Endodermal cell (in vitro differentiated cells): ENCODE results near the gene MAST1. TPM values are rescaled to one million over a fixed set of nuclear protein-coding genes. Genes with fewer than 3 reads are reported as not detected.
"Not testable (repeated sequence)": the region's sequence is repeated elsewhere in the genome, so short reads cannot be mapped to it uniquely, and the experiment has no call there.

Experiments used
- DNase-seq: peaks from one replicate; pipeline ENCODE4 v3.0.0-alpha.2; 2017
- H3K27ac ChIP-seq: 2 replicates; pipeline ENCODE4 v1.5.1; 2013; ENCODE audit warnings: mild to moderate bottlenecking, low read depth, low read length, moderate library complexity
- H3K27me3 ChIP-seq: 2 replicates; pipeline ENCODE4 v1.6.1; 2013; ENCODE audit warnings: mild to moderate bottlenecking, low read length, moderate library complexity; ENCODE audit not compliant: insufficient read depth, control insufficient read depth, poor library complexity, severe bottlenecking
- H3K36me3 ChIP-seq: 2 replicates; pipeline ENCODE4 v1.7.0; 2013; ENCODE audit warnings: mild to moderate bottlenecking, low read length, moderate library complexity; ENCODE audit not compliant: control insufficient read depth, insufficient read depth
- H3K4me1 ChIP-seq: one replicate; pipeline ENCODE4 v1.7.0; 2013; ENCODE audit warnings: low read length; ENCODE audit not compliant: control insufficient read depth, insufficient read depth
- H3K4me3 ChIP-seq: 2 replicates; pipeline ENCODE4 v1.5.1; 2013; ENCODE audit warnings: mild to moderate bottlenecking, low read length, moderate library complexity
- H3K9ac ChIP-seq: 2 replicates; pipeline ENCODE4 v1.6.1; 2013; ENCODE audit warnings: mild to moderate bottlenecking, low read length, moderate library complexity; ENCODE audit not compliant: poor library complexity, severe bottlenecking; ENCODE audit errors: extremely low read depth
- H3K9me3 ChIP-seq: 2 replicates; pipeline ENCODE4 v1.6.1; 2013; ENCODE audit warnings: mild to moderate bottlenecking, low read length, moderate library complexity; ENCODE audit not compliant: control insufficient read depth
- H3K27ac Mint-ChIP-seq: 2 replicates; pipeline ENCODE4 v1.8.0; 2020; ENCODE audit warnings: mixed read lengths
- H3K27me3 Mint-ChIP-seq: 2 replicates; pipeline ENCODE4 v1.8.0; 2021; ENCODE audit warnings: mild to moderate bottlenecking, mixed read lengths; ENCODE audit not compliant: insufficient read depth
- H3K36me3 Mint-ChIP-seq: 2 replicates; pipeline ENCODE4 v1.8.0; 2020; ENCODE audit warnings: low read depth, mixed read lengths
- H3K4me1 Mint-ChIP-seq: 2 replicates; pipeline ENCODE4 v1.8.0; 2020; ENCODE audit warnings: mixed read lengths
- H3K4me3 Mint-ChIP-seq: 2 replicates; pipeline ENCODE4 v1.8.0; 2020; ENCODE audit warnings: mild to moderate bottlenecking, moderate library complexity, mixed read lengths
- H3K9me3 Mint-ChIP-seq: 2 replicates; pipeline ENCODE4 v1.8.0; 2020; ENCODE audit warnings: mild to moderate bottlenecking, mixed read lengths
- WGBS, 2 experiments: methylation state at CpG; one replicate each; pipeline versions ENCODE4 v1.1.5 to v1.1.7; 2013; ENCODE audit warnings: missing lambda C conversion rate in 2 of 2, mixed read lengths in 1 of 2; ENCODE audit not compliant: insufficient coverage in 1 of 2, insufficient read length in 1 of 2; 5-methylcytosine and 5-hydroxymethylcytosine counted together
- total RNA-seq, 2 donors: library from RNA; stranded (reverse); fragmentation: NEBNext Ultra II Directional in 1 of 2; extraction: Animal tissue kit (Norgen Biotek cat#: 25700) in 1 of 2; gene quantifications; 2 replicates in 1 of 2; 3 replicates in 1 of 2; pipeline ENCODE4 v1.2.1, GENCODE V29; 2021
- TF ChIP-seq, protein P1 (sequence below): fragments of 200-600 bp; sonication (generic); conservative IDR thresholded peaks from 2 replicates; pipeline ENCODE4 v1.5.0; 2021; ENCODE audit warnings: antibody characterized with exemption, mild to moderate bottlenecking

Gene MAST1
- total RNA-seq, 2 donors from 2014 or later: 6.9 to 18.5 TPM

DNA sequence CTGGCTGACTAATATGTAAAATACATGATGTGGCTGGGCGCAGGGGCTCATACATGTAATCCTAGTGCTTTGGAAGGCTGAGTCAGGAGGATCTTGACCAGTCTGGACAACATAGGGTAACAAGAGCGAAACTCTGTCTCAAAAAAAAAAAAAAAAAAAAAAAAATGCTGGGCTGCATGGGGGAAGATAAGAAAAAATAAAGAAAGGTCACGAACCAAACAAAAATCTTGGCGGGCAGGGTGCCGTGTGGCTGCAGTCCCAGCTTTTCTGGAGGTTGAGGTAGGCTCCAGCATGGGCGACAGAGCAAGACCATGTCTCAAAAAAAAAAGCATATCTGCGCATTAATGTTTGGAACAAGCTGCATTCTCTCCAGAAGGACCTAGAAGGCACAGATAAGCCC, 23.2 kb upstream of the MAST1 start:
- no peaks in the 10 kb centered on the region for H3K27me3 Mint-ChIP-seq
- no peaks in the 10 kb centered on the region for H3K27me3 ChIP-seq
- TF ChIP-seq, protein P1, sequence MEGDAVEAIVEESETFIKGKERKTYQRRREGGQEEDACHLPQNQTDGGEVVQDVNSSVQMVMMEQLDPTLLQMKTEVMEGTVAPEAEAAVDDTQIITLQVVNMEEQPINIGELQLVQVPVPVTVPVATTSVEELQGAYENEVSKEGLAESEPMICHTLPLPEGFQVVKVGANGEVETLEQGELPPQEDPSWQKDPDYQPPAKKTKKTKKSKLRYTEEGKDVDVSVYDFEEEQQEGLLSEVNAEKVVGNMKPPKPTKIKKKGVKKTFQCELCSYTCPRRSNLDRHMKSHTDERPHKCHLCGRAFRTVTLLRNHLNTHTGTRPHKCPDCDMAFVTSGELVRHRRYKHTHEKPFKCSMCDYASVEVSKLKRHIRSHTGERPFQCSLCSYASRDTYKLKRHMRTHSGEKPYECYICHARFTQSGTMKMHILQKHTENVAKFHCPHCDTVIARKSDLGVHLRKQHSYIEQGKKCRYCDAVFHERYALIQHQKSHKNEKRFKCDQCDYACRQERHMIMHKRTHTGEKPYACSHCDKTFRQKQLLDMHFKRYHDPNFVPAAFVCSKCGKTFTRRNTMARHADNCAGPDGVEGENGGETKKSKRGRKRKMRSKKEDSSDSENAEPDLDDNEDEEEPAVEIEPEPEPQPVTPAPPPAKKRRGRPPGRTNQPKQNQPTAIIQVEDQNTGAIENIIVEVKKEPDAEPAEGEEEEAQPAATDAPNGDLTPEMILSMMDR: no peak
- no peaks in the 10 kb centered on the region for H3K9me3 ChIP-seq
- no peak overlapping the region for H3K9ac ChIP-seq
- H3K4me1 Mint-ChIP-seq: no peaks in the 10 kb centered on the region
- H3K27ac Mint-ChIP-seq: peak overlapping the region; percentile 68
- no peaks in the 10 kb centered on the region for H3K9me3 Mint-ChIP-seq
- H3K27ac ChIP-seq: no peak overlapping the region
- peaks cover 19% of the 10 kb centered on the region for H3K36me3 ChIP-seq
- WGBS, 2 experiments: 99 to 100% methylated on average over 5 to 7 of the region's 7 CpGs
- peaks cover 31% of the 10 kb centered on the region for H3K36me3 Mint-ChIP-seq
- no peak for DNase-seq
- H3K4me1 ChIP-seq: no peaks in the 10 kb centered on the region
- H3K4me3 Mint-ChIP-seq: no peak overlapping the region
- no peak overlapping the region for H3K4me3 ChIP-seq

DNA sequence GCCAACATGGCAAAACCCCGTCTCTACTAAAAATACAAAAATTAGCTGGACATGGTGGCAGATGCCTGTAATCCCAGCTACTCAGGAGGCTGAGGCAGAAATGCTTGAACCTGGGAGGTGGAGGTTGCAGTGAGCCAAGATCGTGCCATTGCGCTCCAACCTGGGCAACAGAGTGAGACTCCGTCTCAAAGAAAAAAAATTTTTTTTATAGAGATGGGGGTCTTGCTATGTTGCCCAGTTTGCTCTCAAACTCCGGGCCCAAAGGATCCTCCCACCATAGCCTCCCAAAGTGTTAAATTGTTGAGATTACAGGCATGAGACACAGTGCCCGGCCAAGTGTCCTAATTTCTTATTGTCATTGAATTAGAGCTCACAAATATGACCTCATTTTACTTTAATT, 21.1 kb upstream of the MAST1 start:
- H3K4me1 Mint-ChIP-seq, DNase-seq, H3K4me3 Mint-ChIP-seq, H3K27me3 ChIP-seq, H3K9me3 Mint-ChIP-seq, H3K27ac ChIP-seq, H3K9ac ChIP-seq, H3K27me3 Mint-ChIP-seq, H3K4me3 ChIP-seq, H3K27ac Mint-ChIP-seq, H3K9me3 ChIP-seq, H3K4me1 ChIP-seq: not testable (repeated sequence)
- 89 to 100% methylated on average over 4 to 6 of the region's 6 CpGs for WGBS, 2 experiments
- H3K36me3 Mint-ChIP-seq: peaks cover 24% of the 10 kb centered on the region
- peaks cover 17% of the 10 kb centered on the region for H3K36me3 ChIP-seq

DNA sequence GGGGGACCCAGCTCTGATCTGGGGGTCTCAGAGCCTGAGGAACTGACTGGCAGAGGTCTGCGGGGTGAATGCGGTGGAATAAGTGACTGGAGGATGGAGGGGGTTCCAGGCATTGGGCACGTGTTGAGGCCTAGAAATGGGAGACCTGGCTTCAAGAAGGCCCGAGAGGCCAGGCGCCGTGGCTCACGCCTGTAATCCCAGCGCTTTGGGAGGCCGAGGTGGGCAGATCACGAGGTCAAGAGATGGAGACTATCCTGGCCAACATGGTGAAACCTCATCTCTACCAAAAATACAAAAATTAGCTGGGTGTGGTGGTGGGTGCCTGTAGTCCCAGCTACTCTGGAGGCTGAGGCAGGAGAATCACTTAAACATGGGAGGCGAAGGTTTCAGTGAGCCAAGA, 20.5 kb upstream of the MAST1 start:
- WGBS, 2 experiments: 96 to 100% methylated on average over 7 to 9 of the region's 11 CpGs
- not testable (repeated sequence) for H3K9me3 ChIP-seq

DNA sequence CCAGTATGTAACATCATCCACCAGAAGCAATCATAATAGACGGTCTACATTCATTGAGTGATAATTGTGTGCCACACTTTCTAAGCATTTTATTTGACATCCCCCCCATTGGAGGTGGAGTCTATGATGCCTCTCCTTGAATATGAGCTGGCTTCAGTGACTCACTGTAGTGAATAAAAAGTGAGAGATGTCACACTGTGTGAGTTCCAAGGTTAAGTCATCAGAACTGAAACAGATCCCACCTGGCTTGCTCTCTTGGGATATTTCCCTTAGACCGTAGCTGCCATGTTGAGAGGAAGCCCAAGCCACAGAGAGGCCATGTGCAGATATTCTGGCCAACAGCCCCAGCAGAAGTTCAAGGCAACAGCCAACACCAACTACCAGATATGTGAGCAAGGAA, 16.6 kb upstream of the MAST1 start:
- WGBS, 2 experiments: 78 to 90% methylated on average over 1 to 2 of the region's 2 CpGs
- H3K4me1 Mint-ChIP-seq: peaks cover 4% of the 10 kb centered on the region
- no peaks in the 10 kb centered on the region for H3K9me3 ChIP-seq

More for the DNA sequence above, 20.5 kb upstream of the MAST1 start:
- H3K27me3 Mint-ChIP-seq, H3K4me1 Mint-ChIP-seq, H3K4me3 ChIP-seq, H3K9me3 Mint-ChIP-seq, H3K4me3 Mint-ChIP-seq, H3K27ac ChIP-seq, H3K4me1 ChIP-seq, DNase-seq, H3K27ac Mint-ChIP-seq, H3K27me3 ChIP-seq, H3K9ac ChIP-seq: not testable (repeated sequence)
- peaks cover 22% of the 10 kb centered on the region for H3K36me3 Mint-ChIP-seq
- H3K36me3 ChIP-seq: peaks cover 17% of the 10 kb centered on the region

More for the DNA sequence above, 16.6 kb upstream of the MAST1 start:
- Mint-ChIP-seq H3K27ac (no peak overlapping the region), H3K4me3 (no peak overlapping the region), H3K36me3 (no peaks in the 10 kb centered on the region), H3K9me3 (peaks cover 3% of the 10 kb centered on the region), H3K27me3 (peaks cover 13% of the 10 kb centered on the region)
- H3K27ac ChIP-seq: no peak overlapping the region
- H3K4me1 ChIP-seq: no peaks in the 10 kb centered on the region
- no peak for DNase-seq
- H3K9ac ChIP-seq: no peak overlapping the region
- TF ChIP-seq, protein P1: no peak
- H3K4me3 ChIP-seq: no peak overlapping the region
- no peaks in the 10 kb centered on the region for H3K36me3 ChIP-seq
- H3K27me3 ChIP-seq: no peaks in the 10 kb centered on the region
